Islet precursor cell (in vitro differentiated cells): Measurements from ENCODE around the gene TAF4B.
"Not testable (repeated sequence)": the region's sequence is repeated elsewhere in the genome, so short reads cannot be mapped to it uniquely, and the experiment has no call there.

ENCODE experiments used
- DNase-seq: peaks from one replicate; pipeline ENCODE4 v3.0.0-alpha.2; 2018

TAF4B gene

GRCh38 chr18:26226229-26227050 is at the start of gene TAF4B:
TAF4B (plus strand) TSS chr18:26226445; CDS start chr18:26226934, 489 bp downstream.
- peak; percentile 97 for DNase-seq

GRCh38 chr18:26181343-26181826 is 44.9 kb upstream of the TAF4B start:
- DNase-seq, result no peak

- no peak for DNase-seq
Measured at GRCh38 chr18:26183395-26184112, 42.7 kb upstream of the TAF4B start.

DNA sequence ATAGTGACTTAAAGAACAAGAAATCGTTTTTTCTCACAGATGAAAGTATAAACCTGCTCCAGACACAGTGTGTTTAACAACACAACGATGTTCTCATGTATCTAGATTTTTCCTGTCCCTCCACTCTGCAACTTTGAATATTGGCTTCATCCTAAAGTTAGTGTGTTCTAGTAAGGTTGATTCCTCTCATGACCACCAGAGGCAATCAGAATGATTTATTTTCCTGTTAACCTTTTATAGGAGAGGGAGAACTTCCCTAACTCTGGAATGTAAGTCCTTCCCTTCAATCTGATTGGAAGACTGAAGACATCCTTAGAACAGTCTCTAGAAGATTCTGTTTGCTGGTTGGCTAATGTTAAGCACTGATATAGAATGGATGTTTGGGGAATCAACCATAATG is 41.0 kb upstream of the TAF4B start:
- no peak for DNase-seq

DNA sequence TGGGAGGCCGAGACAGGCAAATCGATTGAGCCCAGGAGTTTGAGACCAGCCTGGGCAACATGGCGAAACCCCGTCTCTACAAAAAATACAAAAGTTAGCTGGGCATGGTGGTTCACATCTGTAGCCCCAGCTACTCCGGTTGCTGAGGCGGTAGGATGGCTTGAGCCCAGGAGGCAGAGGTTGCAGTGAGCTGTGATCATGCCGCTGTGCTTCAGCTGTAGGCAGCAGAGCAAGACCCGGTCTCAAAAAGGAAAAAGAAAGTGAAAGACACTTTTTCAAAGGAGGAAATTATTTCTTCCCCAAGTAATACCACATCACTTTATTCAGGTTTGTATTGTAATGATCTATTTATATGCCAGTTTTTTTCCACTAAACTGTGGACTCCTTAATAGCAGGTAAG is 35.7 kb upstream of the TAF4B start:
- DNase-seq, result no peak

GRCh38 chr18:26192233-26192632 is 34.0 kb upstream of the TAF4B start:
- no peak for DNase-seq

- no peak for DNase-seq
Measured at GRCh38 chr18:26196605-26197004, 29.6 kb upstream of the TAF4B start.

DNA sequence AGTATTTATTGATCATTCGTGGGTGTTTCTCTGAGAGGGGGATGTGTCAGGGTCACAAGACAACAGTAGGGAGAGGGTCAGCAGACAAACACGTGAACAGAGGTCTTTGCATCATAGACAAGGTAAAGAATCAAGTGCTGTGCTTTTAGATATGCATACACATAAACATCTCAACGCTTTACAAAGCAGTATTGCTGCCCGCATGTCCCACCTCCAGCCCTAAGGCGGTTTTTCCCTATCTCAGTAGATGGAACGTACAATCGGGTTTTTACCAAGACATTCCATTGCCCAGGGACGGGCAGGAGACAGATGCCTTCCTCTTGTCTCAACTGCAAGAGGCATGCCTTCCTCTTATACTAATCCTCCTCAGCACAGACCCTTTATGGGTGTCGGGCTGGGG is 24.2 kb upstream of the TAF4B start:
- not testable (repeated sequence) for DNase-seq

GRCh38 chr18:26205318-26205717 is 20.9 kb upstream of the TAF4B start:
- no peak for DNase-seq

GRCh38 chr18:26206488-26206887 is 19.8 kb upstream of the TAF4B start:
- DNase-seq, result no peak

- no peak for DNase-seq
Measured at GRCh38 chr18:26207937-26208336, 18.3 kb upstream of the TAF4B start.

- DNase-seq, result no peak
Measured at GRCh38 chr18:26208977-26209376, 17.3 kb upstream of the TAF4B start.

GRCh38 chr18:26210147-26210546 is 16.1 kb upstream of the TAF4B start:
- no peak for DNase-seq

DNA sequence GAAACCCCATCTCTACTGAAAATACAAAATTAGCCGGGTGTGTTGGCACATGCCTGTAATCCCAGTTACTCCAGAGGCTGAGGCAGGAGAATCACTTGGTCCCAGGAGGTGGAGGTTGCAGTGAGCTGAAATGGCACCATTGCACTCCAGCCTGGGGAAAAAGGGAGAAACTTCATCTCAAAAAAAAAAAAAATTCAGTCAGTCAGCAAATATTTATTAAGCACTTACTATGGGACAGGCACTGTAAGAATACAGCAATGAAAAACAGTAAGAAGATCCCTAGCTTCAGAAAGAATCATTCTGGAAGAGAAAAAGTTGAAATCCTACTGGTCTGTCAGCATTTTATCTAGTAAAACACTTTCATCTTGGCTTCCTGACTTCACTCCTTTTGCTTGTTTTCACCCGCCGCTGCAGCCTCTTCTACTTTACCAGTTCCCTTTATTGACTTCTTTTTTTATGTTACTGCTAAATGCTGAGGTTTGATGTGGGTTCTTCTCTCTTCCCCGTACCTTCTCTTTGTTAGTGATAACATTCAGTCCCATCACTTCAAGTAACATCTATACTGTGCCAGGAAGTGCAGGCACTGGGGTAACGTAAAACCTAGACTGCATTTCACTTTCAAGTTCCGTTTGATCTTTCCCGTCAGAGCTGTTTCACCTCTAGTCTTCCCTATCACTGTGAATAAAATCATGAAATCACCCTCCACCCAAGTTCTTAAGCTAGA is 10.8 kb upstream of the TAF4B start:
- DNase-seq, result no peak

GRCh38 chr18:26225022-26225693 is 1.1 kb upstream of the TAF4B start:
- no peak for DNase-seq

GRCh38 chr18:26225915-26226228 is 373 bp upstream of the TAF4B start:
- DNase-seq, result no peak

DNA sequence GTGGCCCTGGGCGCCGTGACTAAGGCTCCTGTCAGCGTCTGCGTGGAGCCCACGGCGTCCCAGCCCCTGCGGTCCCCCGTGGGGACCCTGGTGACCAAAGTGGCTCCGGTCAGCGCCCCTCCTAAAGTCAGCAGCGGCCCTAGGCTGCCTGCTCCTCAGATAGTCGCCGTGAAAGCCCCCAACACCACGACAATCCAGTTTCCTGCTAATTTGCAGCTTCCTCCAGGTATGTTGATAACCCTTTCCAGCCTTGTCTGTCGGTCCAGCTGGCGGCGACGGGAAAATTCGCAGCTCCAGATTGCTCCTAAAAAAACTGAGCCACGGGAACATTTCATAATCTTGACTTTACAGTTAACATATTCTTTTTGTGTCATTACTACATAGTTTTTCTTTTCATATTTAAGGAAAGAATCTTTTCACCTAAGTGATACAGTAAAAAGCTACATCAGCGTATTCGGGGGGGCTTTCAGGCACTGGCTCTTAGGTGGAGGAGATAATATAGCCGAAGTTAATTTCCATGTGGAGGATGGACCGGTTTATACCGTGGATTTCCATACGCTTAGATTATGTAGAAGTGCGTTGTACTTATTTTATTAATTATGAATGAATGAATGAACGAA is 916 bp downstream of the TAF4B start:
- DNase-seq, result peak; percentile 58

DNA sequence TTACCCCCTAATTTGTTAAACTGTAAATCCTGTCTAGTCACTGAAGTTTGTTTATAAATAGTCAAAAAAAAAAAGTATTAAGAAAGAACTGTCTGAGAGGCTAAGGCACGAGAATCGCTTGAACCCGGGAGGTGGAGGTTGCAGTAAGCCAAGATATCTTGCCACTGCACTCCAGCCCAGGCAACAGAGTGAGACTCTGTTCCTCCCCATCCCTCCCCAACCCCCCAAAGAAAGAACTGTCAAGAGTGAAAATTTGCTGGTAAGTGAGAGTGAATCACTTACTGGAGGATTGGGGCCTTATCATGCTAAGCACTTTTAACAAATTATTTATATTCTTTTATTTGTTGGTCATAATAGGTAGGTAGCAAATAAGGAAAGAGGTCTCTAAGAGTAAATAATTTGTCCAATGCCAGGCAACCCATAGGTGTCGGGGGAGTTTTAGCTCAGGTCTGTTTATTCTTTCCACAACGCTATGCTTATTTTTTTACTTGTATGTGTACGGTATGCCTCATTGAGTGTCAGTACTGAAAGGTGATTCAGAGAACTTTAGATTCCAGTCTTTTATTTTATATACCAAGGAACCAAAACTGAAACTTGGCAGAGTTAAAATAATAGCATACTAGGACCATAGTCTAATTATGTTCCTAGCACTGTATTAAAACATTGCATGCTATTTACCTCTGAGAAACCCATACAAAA is 2.5 kb downstream of the TAF4B start:
- DNase-seq, result no peak

DNA sequence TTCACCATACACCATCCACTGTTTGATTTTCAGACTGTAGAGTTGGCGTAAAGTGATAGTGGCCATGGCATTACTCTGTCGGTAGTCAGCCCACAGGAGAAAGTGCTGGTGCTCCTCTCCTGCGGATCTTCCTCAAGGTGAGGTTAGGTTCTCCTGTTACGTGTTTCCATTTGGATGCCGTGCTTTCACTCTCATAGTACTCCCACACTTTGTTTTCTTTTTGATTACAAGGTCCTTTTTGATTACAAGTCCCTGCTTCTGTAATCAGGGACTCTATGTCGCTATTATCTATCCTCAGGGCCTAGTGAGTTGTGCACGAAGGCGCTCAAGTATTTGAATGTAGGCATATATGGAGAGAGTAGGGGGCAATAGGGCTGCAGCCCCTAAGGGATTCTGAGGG is 4.3 kb downstream of the TAF4B start:
- DNase-seq, result no peak

DNA sequence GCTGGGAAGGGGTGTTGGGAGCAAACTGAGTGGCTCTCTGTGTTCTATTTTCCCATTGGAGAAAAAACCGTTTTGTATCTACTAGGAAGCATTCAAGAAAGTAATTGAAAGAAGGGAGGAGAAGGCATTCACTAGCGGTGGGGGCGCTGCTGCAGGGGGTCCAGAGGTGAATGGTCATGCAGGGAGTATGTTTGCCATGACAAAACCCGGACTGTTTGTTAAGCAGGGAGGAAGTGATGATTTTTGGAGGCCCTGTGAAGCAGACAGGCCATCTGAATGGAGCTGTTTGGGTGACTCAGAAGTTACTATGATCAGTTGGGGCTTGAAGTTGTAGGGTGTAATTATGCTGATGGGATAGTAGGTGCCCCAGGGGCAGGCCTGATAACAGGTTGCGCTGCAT is 7.0 kb downstream of the TAF4B start:
- peak; percentile 84 for DNase-seq

GRCh38 chr18:26237363-26237762 is 11.1 kb downstream of the TAF4B start:
- DNase-seq, result not testable (repeated sequence)

DNA sequence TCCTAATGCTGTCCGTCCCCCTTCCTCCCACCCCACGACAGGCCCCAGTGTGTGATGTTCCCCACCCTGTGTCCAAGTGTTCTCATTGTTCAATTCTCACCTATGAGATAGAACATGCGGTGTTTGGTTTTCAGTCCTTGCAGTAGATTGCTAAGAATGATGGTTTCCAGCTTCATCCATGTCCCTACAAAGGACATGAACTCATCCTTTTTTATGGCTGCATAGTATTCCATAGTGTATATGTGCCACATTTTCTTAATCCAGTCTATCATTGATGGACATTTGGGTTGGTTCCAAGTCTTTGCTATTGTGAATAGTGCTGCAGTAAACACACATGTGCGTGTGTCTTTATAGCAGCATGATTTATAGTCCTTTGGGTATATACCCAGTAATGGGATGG is 12.5 kb downstream of the TAF4B start:
- DNase-seq, result not testable (repeated sequence)
